SK-N-SH treated with all-trans-retinoic acid at 6 μM for 48 hours (cell line): ENCODE results near the gene DNMT3A.

Experiments
- ATAC-seq: fragments of 200-7000 bp; cut with Tn5 transposase; 3 replicates; pipeline ENCODE4 v1.9.1; 2020; ENCODE audit warnings: mild to moderate bottlenecking, moderate library complexity
- ARNTL ChIP-seq: fragments of 450-650 bp; formaldehyde crosslinking; IDR thresholded peaks from 2 replicates; pipeline ENCODE4 v1.5.0; 2020; ENCODE audit warnings: low read depth, mild to moderate bottlenecking, moderate library complexity, borderline replicate concordance
- BACH2 ChIP-seq: fragments of 250-450 bp; sonication (Bioruptor Pico); IDR thresholded peaks from 2 replicates; pipeline ENCODE4 v1.9.0; 2021; ENCODE audit warnings: mild to moderate bottlenecking, borderline replicate concordance
- CREB5 ChIP-seq: fragments of 250-450 bp; sonication (Bioruptor Pico); IDR thresholded peaks from 2 replicates; pipeline ENCODE4 v1.5.1; 2020; ENCODE audit warnings: low read depth, mild to moderate bottlenecking, moderate library complexity
- CSDC2 ChIP-seq: fragments of 250-450 bp; sonication (Bioruptor Pico); IDR thresholded peaks from 2 replicates; pipeline ENCODE4 v1.5.0; 2020; ENCODE audit warnings: mild to moderate bottlenecking, moderate library complexity
- ESRRG ChIP-seq: fragments of 250-450 bp; sonication (Bioruptor Pico); IDR thresholded peaks from 2 replicates; pipeline ENCODE4 v1.6.1; 2021; ENCODE audit warnings: mild to moderate bottlenecking
- GLIS3 ChIP-seq: fragments of 250-450 bp; sonication (Bioruptor Pico); IDR thresholded peaks from 2 replicates; pipeline ENCODE4 v1.5.0; 2020; ENCODE audit warnings: mild to moderate bottlenecking, moderate library complexity
- OSR1 ChIP-seq: fragments of 250-450 bp; sonication (Bioruptor Pico); IDR thresholded peaks from 2 replicates; pipeline ENCODE4 v1.8.0; 2022; ENCODE audit warnings: moderate library complexity, mild to moderate bottlenecking, inconsistent platforms
- PPARA ChIP-seq: fragments of 250-450 bp; sonication (Bioruptor Pico); IDR thresholded peaks from 2 replicates; pipeline ENCODE4 v1.5.0; 2020; ENCODE audit warnings: mild to moderate bottlenecking, borderline replicate concordance
- RARB ChIP-seq: fragments of 250-450 bp; sonication (Bioruptor Pico); IDR thresholded peaks from 2 replicates; pipeline ENCODE4 v1.8.0; 2021; ENCODE audit warnings: mild to moderate bottlenecking, moderate library complexity
- SNAI2 ChIP-seq: fragments of 250-450 bp; sonication (Bioruptor Pico); IDR thresholded peaks from 2 replicates; pipeline ENCODE4 v1.5.0; 2020; ENCODE audit warnings: mild to moderate bottlenecking, moderate library complexity
- TOX ChIP-seq: fragments of 250-450 bp; sonication (Bioruptor Pico); IDR thresholded peaks from 2 replicates; pipeline ENCODE4 v1.8.0; 2021; ENCODE audit warnings: mild to moderate bottlenecking, moderate library complexity, borderline replicate concordance
- TSHZ2 ChIP-seq: fragments of 250-450 bp; sonication (Bioruptor Pico); IDR thresholded peaks from 2 replicates; pipeline ENCODE4 v1.5.0; 2020; ENCODE audit warnings: mild to moderate bottlenecking, moderate library complexity
- ZC3H10 ChIP-seq: fragments of 250-450 bp; sonication (Bioruptor Pico); IDR thresholded peaks from 2 replicates; pipeline ENCODE4 v1.5.1; 2021; ENCODE audit warnings: mild to moderate bottlenecking, moderate library complexity
- ZFP3 ChIP-seq: fragments of 250-450 bp; sonication (Bioruptor Pico); IDR thresholded peaks from 2 replicates; pipeline ENCODE4 v1.5.0; 2020; ENCODE audit warnings: mild to moderate bottlenecking, moderate library complexity
- ZFP30 ChIP-seq: fragments of 450-650 bp; formaldehyde crosslinking; IDR thresholded peaks from 2 replicates; pipeline ENCODE4 v1.5.0; 2022; ENCODE audit warnings: mild to moderate bottlenecking, moderate library complexity
- ZNF565 ChIP-seq: fragments of 450-650 bp; formaldehyde crosslinking; conservative IDR thresholded peaks from 2 replicates; pipeline ENCODE4 v1.5.0; 2020; ENCODE audit warnings: low read depth, mild to moderate bottlenecking, moderate library complexity
- ZNF70 ChIP-seq: fragments of 450-650 bp; formaldehyde crosslinking; IDR thresholded peaks from 2 replicates; pipeline ENCODE4 v1.5.0; 2020; ENCODE audit warnings: mild to moderate bottlenecking, moderate library complexity
- ZNF8 ChIP-seq: fragments of 450-650 bp; formaldehyde crosslinking; IDR thresholded peaks from 2 replicates; pipeline ENCODE4 v1.5.0; 2020; ENCODE audit warnings: mild to moderate bottlenecking, moderate library complexity
- TF ChIP-seq, protein P1 (sequence below): fragments of 250-450 bp; sonication (Bioruptor Pico); IDR thresholded peaks from 2 replicates; pipeline ENCODE4 v1.8.0; 2021; ENCODE audit warnings: low read depth, mild to moderate bottlenecking, moderate library complexity, borderline replicate concordance
- TF ChIP-seq, protein P2 (sequence below): fragments of 250-450 bp; sonication (Bioruptor Pico); IDR thresholded peaks from 2 replicates; pipeline ENCODE4 v1.8.0; 2020; ENCODE audit warnings: mild to moderate bottlenecking, moderate library complexity, borderline replicate concordance
- TF ChIP-seq, protein P3 (sequence below): fragments of 250-450 bp; sonication (Bioruptor Pico); IDR thresholded peaks from 2 replicates; pipeline ENCODE4 v1.5.1; 2021; ENCODE audit warnings: mild to moderate bottlenecking, moderate library complexity

The DNMT3A gene

GRCh38 chr2:25215948-25216679, 125.6 kb downstream of the DNMT3A start:
- TF ChIP-seq CREB5 (CRISPR knock-in tag) (no peak), CSDC2 (no peak), ARNTL (CRISPR knock-in tag) (no peak)
- TF ChIP-seq, protein P1, sequence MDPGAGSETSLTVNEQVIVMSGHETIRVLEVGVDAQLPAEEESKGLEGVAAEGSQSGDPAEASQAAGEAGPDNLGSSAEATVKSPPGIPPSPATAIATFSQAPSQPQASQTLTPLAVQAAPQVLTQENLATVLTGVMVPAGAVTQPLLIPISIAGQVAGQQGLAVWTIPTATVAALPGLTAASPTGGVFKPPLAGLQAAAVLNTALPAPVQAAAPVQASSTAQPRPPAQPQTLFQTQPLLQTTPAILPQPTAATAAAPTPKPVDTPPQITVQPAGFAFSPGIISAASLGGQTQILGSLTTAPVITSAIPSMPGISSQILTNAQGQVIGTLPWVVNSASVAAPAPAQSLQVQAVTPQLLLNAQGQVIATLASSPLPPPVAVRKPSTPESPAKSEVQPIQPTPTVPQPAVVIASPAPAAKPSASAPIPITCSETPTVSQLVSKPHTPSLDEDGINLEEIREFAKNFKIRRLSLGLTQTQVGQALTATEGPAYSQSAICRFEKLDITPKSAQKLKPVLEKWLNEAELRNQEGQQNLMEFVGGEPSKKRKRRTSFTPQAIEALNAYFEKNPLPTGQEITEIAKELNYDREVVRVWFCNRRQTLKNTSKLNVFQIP (CRISPR knock-in tag): no peak
- no peak for ATAC-seq

- ATAC-seq: no peak
- no peak for TF ChIP-seq TSHZ2 (CRISPR knock-in tag)
- TF ChIP-seq ZNF70: no peak
- TF ChIP-seq, protein P2, sequence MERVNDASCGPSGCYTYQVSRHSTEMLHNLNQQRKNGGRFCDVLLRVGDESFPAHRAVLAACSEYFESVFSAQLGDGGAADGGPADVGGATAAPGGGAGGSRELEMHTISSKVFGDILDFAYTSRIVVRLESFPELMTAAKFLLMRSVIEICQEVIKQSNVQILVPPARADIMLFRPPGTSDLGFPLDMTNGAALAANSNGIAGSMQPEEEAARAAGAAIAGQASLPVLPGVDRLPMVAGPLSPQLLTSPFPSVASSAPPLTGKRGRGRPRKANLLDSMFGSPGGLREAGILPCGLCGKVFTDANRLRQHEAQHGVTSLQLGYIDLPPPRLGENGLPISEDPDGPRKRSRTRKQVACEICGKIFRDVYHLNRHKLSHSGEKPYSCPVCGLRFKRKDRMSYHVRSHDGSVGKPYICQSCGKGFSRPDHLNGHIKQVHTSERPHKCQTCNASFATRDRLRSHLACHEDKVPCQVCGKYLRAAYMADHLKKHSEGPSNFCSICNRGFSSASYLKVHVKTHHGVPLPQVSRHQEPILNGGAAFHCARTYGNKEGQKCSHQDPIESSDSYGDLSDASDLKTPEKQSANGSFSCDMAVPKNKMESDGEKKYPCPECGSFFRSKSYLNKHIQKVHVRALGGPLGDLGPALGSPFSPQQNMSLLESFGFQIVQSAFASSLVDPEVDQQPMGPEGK (CRISPR knock-in tag): no peak
- TF ChIP-seq, protein P1 (CRISPR knock-in tag): no peak
- TF ChIP-seq, protein P3, sequence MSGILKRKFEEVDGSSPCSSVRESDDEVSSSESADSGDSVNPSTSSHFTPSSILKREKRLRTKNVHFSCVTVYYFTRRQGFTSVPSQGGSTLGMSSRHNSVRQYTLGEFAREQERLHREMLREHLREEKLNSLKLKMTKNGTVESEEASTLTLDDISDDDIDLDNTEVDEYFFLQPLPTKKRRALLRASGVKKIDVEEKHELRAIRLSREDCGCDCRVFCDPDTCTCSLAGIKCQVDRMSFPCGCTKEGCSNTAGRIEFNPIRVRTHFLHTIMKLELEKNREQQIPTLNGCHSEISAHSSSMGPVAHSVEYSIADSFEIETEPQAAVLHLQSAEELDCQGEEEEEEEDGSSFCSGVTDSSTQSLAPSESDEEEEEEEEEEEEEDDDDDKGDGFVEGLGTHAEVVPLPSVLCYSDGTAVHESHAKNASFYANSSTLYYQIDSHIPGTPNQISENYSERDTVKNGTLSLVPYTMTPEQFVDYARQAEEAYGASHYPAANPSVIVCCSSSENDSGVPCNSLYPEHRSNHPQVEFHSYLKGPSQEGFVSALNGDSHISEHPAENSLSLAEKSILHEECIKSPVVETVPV (CRISPR knock-in tag): no peak
- no peak for TF ChIP-seq RARB (CRISPR knock-in tag)
- TF ChIP-seq SNAI2: no peak
- TF ChIP-seq OSR1: no peak
- no peak for TF ChIP-seq CSDC2
- no peak for TF ChIP-seq ZC3H10
- no peak for TF ChIP-seq ESRRG (CRISPR knock-in tag)
- no peak for TF ChIP-seq GLIS3 (CRISPR knock-in tag)
- no peak for TF ChIP-seq CREB5 (CRISPR knock-in tag)
- no peak for TF ChIP-seq ZFP30 (CRISPR knock-in tag)
Observed at GRCh38 chr2:25215232-25215631, 126.5 kb downstream of the DNMT3A start.

DNA sequence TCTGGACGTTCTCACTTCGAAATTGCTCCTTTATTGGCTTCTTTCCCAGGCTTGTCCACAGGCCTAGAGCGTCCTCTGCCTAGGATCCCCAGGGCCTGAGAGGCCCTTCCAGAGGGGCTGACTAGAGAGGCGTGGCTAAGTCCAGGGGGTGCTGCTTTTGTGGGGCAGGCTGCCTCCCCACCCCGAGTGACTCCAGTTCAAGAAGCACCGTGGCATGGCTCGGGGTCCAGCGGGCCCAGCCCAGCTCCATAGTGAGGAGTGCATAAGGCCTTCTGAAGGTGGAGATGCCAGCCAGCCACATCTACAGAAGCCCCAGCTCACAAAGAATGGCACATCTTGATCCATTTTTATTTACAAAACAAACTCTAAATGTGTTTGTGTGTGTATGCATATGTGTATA, 128.5 kb downstream of the DNMT3A start:
- no peak for ATAC-seq
- TF ChIP-seq RARB (CRISPR knock-in tag): no peak
- TF ChIP-seq BACH2 (CRISPR knock-in tag): no peak
- no peak for TF ChIP-seq CSDC2
- no peak for TF ChIP-seq ZC3H10
- TF ChIP-seq ZFP30 (CRISPR knock-in tag): no peak
- no peak for TF ChIP-seq ZNF565
- TF ChIP-seq, protein P1 (CRISPR knock-in tag): no peak
- TF ChIP-seq TOX (CRISPR knock-in tag): no peak
- TF ChIP-seq GLIS3 (CRISPR knock-in tag): no peak
- no peak for TF ChIP-seq ZNF8
- no peak for TF ChIP-seq CREB5 (CRISPR knock-in tag)
- TF ChIP-seq PPARA (CRISPR knock-in tag): no peak
- TF ChIP-seq ZNF70: no peak
- no peak for TF ChIP-seq SNAI2
- no peak for TF ChIP-seq OSR1
- no peak for TF ChIP-seq ZFP3 (CRISPR knock-in tag)
